ENCODE data around the gene CDH13.

CDH13 gene

GRCh38 chr16:83615953-83616350 lies 989.2 kb downstream of the CDH13 start:
- H3K36me3 ChIP-seq (ENCODE audit: control insufficient read depth in 1 of 2, insufficient read depth in 2 of 2, low read length in 2 of 2), result no peaks in the 10 kb centered on the region
- no peak overlapping the region for H2BK5ac ChIP-seq (ENCODE audit: low read depth, low read length, poor library complexity)
- H3K9me3 ChIP-seq (ENCODE audit: insufficient read depth, low read depth, low read length), result no peaks in the 10 kb centered on the region
- H4K12ac ChIP-seq (ENCODE audit: low read depth, low read length), result no peak overlapping the region
- H3K4ac ChIP-seq (ENCODE audit: low read depth, low read length), result no peak overlapping the region
- H3K18ac ChIP-seq (ENCODE audit: low read length), result no peak overlapping the region
- no peak overlapping the region for H2BK120ac ChIP-seq (ENCODE audit: insufficient read depth, low read length, poor library complexity)
- H3K4me2 ChIP-seq (ENCODE audit: low read length), result no peak overlapping the region
- no peak overlapping the region for H3K23ac ChIP-seq (ENCODE audit: low read length)
- H3K27me3 ChIP-seq (ENCODE audit: insufficient read depth, low read length), result no peaks in the 10 kb centered on the region
- no peak overlapping the region for H2BK12ac ChIP-seq (ENCODE audit: low read length)
- no peaks in the 10 kb centered on the region for H3K79me2 ChIP-seq (ENCODE audit: control insufficient read depth, insufficient read depth, low read length, poor library complexity)
- no peak overlapping the region for H2AFZ ChIP-seq (ENCODE audit: insufficient read depth, low read length, poor library complexity)
- H3K9ac ChIP-seq (ENCODE audit: low read length), result no peak overlapping the region
- no peaks in the 10 kb centered on the region for H3K4me1 ChIP-seq (ENCODE audit: control insufficient read depth in 1 of 2, insufficient read depth in 2 of 2, low read length in 2 of 2)
- no peak overlapping the region for H4K91ac ChIP-seq (ENCODE audit: low read depth, low read length)
- H3K14ac ChIP-seq (ENCODE audit: low read length), result no peak overlapping the region
- DNase-seq, result no peak
- no peaks in the 10 kb centered on the region for H3K79me1 ChIP-seq (ENCODE audit: low read length)
- no peak overlapping the region for H4K8ac ChIP-seq (ENCODE audit: low read depth, low read length)
- no CpG with 5 or more reads among the region's 8 CpGs for WGBS (ENCODE audit: extremely low coverage, insufficient coverage, insufficient read length)
- H2AK5ac ChIP-seq (ENCODE audit: low read length), result no peak overlapping the region
- H3K27ac ChIP-seq (ENCODE audit: low read depth, low read length), result no peak overlapping the region
- no peak overlapping the region for H3K4me3 ChIP-seq (ENCODE audit: low read depth, low read length)

- Histone ChIP-seq H4K91ac (ENCODE audit: low read depth, low read length) (no peak overlapping the region), H3K79me2 (ENCODE audit: control insufficient read depth, insufficient read depth, low read length, poor library complexity) (no peaks in the 10 kb centered on the region), H3K23ac (ENCODE audit: low read length) (no peak overlapping the region), H3K36me3 (ENCODE audit: control insufficient read depth in 1 of 2, insufficient read depth in 2 of 2, low read length in 2 of 2) (no peaks in the 10 kb centered on the region), H2BK120ac (ENCODE audit: insufficient read depth, low read length, poor library complexity) (no peak overlapping the region), H4K12ac (ENCODE audit: low read depth, low read length) (no peak overlapping the region), H3K14ac (ENCODE audit: low read length) (no peak overlapping the region), H2BK12ac (ENCODE audit: low read length) (no peak overlapping the region), H3K27ac (ENCODE audit: low read depth, low read length) (no peak overlapping the region), H3K4me3 (ENCODE audit: low read depth, low read length) (no peak overlapping the region), H3K9ac (ENCODE audit: low read length) (no peak overlapping the region), H3K4me1 (ENCODE audit: control insufficient read depth in 1 of 2, insufficient read depth in 2 of 2, low read length in 2 of 2) (no peaks in the 10 kb centered on the region), H3K4ac (ENCODE audit: low read depth, low read length) (no peak overlapping the region), H2AK5ac (ENCODE audit: low read length) (no peak overlapping the region), H3K79me1 (ENCODE audit: low read length) (no peaks in the 10 kb centered on the region), H2AFZ (ENCODE audit: insufficient read depth, low read length, poor library complexity) (no peak overlapping the region), H4K8ac (ENCODE audit: low read depth, low read length) (no peak overlapping the region), H2BK5ac (ENCODE audit: low read depth, low read length, poor library complexity) (no peak overlapping the region), H3K4me2 (ENCODE audit: low read length) (no peak overlapping the region), H3K9me3 (ENCODE audit: insufficient read depth, low read depth, low read length) (no peaks in the 10 kb centered on the region), H3K27me3 (ENCODE audit: insufficient read depth, low read length) (no peaks in the 10 kb centered on the region), H3K18ac (ENCODE audit: low read length) (no peak overlapping the region)
- no peak for DNase-seq
- no CpG with 5 or more reads among the region's 12 CpGs for WGBS (ENCODE audit: extremely low coverage, insufficient coverage, insufficient read length)
Measured at GRCh38 chr16:83619381-83620150, 992.8 kb downstream of the CDH13 start.

- Histone ChIP-seq H3K9me3 (ENCODE audit: insufficient read depth, low read depth, low read length) (no peaks in the 10 kb centered on the region), H4K12ac (ENCODE audit: low read depth, low read length) (no peak overlapping the region), H4K91ac (ENCODE audit: low read depth, low read length) (no peak overlapping the region), H2AK5ac (ENCODE audit: low read length) (no peak overlapping the region), H2BK12ac (ENCODE audit: low read length) (no peak overlapping the region), H3K4ac (ENCODE audit: low read depth, low read length) (no peak overlapping the region), H3K27ac (ENCODE audit: low read depth, low read length) (no peak overlapping the region), H3K9ac (ENCODE audit: low read length) (no peak overlapping the region), H2BK5ac (ENCODE audit: low read depth, low read length, poor library complexity) (no peak overlapping the region), H3K4me1 (ENCODE audit: control insufficient read depth in 1 of 2, insufficient read depth in 2 of 2, low read length in 2 of 2) (no peaks in the 10 kb centered on the region), H2BK120ac (ENCODE audit: insufficient read depth, low read length, poor library complexity) (no peak overlapping the region), H3K18ac (ENCODE audit: low read length) (no peak overlapping the region), H4K8ac (ENCODE audit: low read depth, low read length) (no peak overlapping the region), H3K79me1 (ENCODE audit: low read length) (no peaks in the 10 kb centered on the region), H3K27me3 (ENCODE audit: insufficient read depth, low read length) (no peaks in the 10 kb centered on the region), H3K4me2 (ENCODE audit: low read length) (no peak overlapping the region), H2AFZ (ENCODE audit: insufficient read depth, low read length, poor library complexity) (no peak overlapping the region), H3K23ac (ENCODE audit: low read length) (no peak overlapping the region), H3K4me3 (ENCODE audit: low read depth, low read length) (no peak overlapping the region), H3K14ac (ENCODE audit: low read length) (no peak overlapping the region), H3K36me3 (ENCODE audit: control insufficient read depth in 1 of 2, insufficient read depth in 2 of 2, low read length in 2 of 2) (no peaks in the 10 kb centered on the region), H3K79me2 (ENCODE audit: control insufficient read depth, insufficient read depth, low read length, poor library complexity) (no peaks in the 10 kb centered on the region)
- WGBS (ENCODE audit: extremely low coverage, insufficient coverage, insufficient read length), result no CpG with 5 or more reads among the region's 7 CpGs
- no peak for DNase-seq
Measured at GRCh38 chr16:83622010-83622409, 995.2 kb downstream of the CDH13 start.

GRCh38 chr16:83623091-83623730 lies 996.4 kb downstream of the CDH13 start:
- Histone ChIP-seq H2AK5ac (ENCODE audit: low read length) (no peak overlapping the region), H3K4me3 (ENCODE audit: low read depth, low read length) (no peak overlapping the region), H3K9me3 (ENCODE audit: insufficient read depth, low read depth, low read length) (no peaks in the 10 kb centered on the region), H2BK5ac (ENCODE audit: low read depth, low read length, poor library complexity) (no peak overlapping the region), H3K14ac (ENCODE audit: low read length) (no peak overlapping the region), H3K27me3 (ENCODE audit: insufficient read depth, low read length) (no peaks in the 10 kb centered on the region), H3K9ac (ENCODE audit: low read length) (no peak overlapping the region), H3K79me2 (ENCODE audit: control insufficient read depth, insufficient read depth, low read length, poor library complexity) (no peaks in the 10 kb centered on the region), H3K79me1 (ENCODE audit: low read length) (no peaks in the 10 kb centered on the region), H2AFZ (ENCODE audit: insufficient read depth, low read length, poor library complexity) (no peak overlapping the region), H3K23ac (ENCODE audit: low read length) (no peak overlapping the region), H4K91ac (ENCODE audit: low read depth, low read length) (no peak overlapping the region), H3K36me3 (ENCODE audit: control insufficient read depth in 1 of 2, insufficient read depth in 2 of 2, low read length in 2 of 2) (no peaks in the 10 kb centered on the region), H3K4me1 (ENCODE audit: control insufficient read depth in 1 of 2, insufficient read depth in 2 of 2, low read length in 2 of 2) (no peaks in the 10 kb centered on the region), H3K27ac (ENCODE audit: low read depth, low read length) (no peak overlapping the region), H3K4ac (ENCODE audit: low read depth, low read length) (no peak overlapping the region), H3K18ac (ENCODE audit: low read length) (no peak overlapping the region), H2BK120ac (ENCODE audit: insufficient read depth, low read length, poor library complexity) (no peak overlapping the region), H2BK12ac (ENCODE audit: low read length) (no peak overlapping the region), H4K12ac (ENCODE audit: low read depth, low read length) (no peak overlapping the region), H4K8ac (ENCODE audit: low read depth, low read length) (no peak overlapping the region), H3K4me2 (ENCODE audit: low read length) (no peak overlapping the region)
- WGBS (ENCODE audit: extremely low coverage, insufficient coverage, insufficient read length), result no CpG with 5 or more reads among the region's 17 CpGs
- DNase-seq, result no peak

Measured in trophoblast cell (in vitro differentiated cells and primary cell).